ENCODE results near the gene MFSD11.
A peak's percentile ranks its signal among the peaks of the same experiment; 100 is the strongest.
"Not testable (repeated sequence)": the region's sequence is repeated elsewhere in the genome, so short reads cannot be mapped to it uniquely, and the experiment has no call there.

The MFSD11 gene

GRCh38 chr17:76737082-76737675 lies 740 bp upstream of the MFSD11 start, which contains the start of gene SRSF2:
SRSF2 (minus strand) TSS chr17:76737331; CDS start chr17:76737160, 171 bp downstream.
- DNase-seq (ENCODE audit: low read depth): peak; percentile 97
- peak within 1 kb of the TSS; percentile 81 for H3K4me3 ChIP-seq (ENCODE audit: control insufficient read depth, low read depth, low read length)
- TF ChIP-seq CTCF (conservative IDR thresholded peaks at IDR 0.05; ENCODE audit: control insufficient read depth, insufficient read depth, low read depth, low read length): no peak

- no peak for TF ChIP-seq CTCF (conservative IDR thresholded peaks at IDR 0.05; ENCODE audit: control insufficient read depth, insufficient read depth, low read depth, low read length)
- H3K4me3 ChIP-seq (ENCODE audit: control insufficient read depth, low read depth, low read length): peak overlapping the region; percentile 78
- no peak for DNase-seq (ENCODE audit: low read depth)
Measured at GRCh38 chr17:76738468-76738850, 540 bp downstream of the MFSD11 start.

GRCh38 chr17:76739568-76740115 lies 1.7 kb downstream of the MFSD11 start:
- H3K4me3 ChIP-seq (ENCODE audit: control insufficient read depth, low read depth, low read length); DNase-seq (ENCODE audit: low read depth): not testable (repeated sequence)

- TF ChIP-seq CTCF (conservative IDR thresholded peaks at IDR 0.05; ENCODE audit: control insufficient read depth, insufficient read depth, low read depth, low read length): no peak
- H3K4me3 ChIP-seq (ENCODE audit: control insufficient read depth, low read depth, low read length): no peak overlapping the region
- DNase-seq (ENCODE audit: low read depth): peak; percentile 42
Measured at GRCh38 chr17:76740329-76741118, 2.6 kb downstream of the MFSD11 start.

GRCh38 chr17:76742958-76743357 lies 5.0 kb downstream of the MFSD11 start:
- DNase-seq (ENCODE audit: low read depth): peak; percentile 46
- no peak for TF ChIP-seq CTCF (conservative IDR thresholded peaks at IDR 0.05; ENCODE audit: control insufficient read depth, insufficient read depth, low read depth, low read length)
- H3K4me3 ChIP-seq (ENCODE audit: control insufficient read depth, low read depth, low read length): no peak overlapping the region

- no peak for TF ChIP-seq CTCF (conservative IDR thresholded peaks at IDR 0.05; ENCODE audit: control insufficient read depth, insufficient read depth, low read depth, low read length)
- H3K4me3 ChIP-seq (ENCODE audit: control insufficient read depth, low read depth, low read length): no peak overlapping the region
- no peak for DNase-seq (ENCODE audit: low read depth)
Measured at GRCh38 chr17:76744747-76745146, 6.8 kb downstream of the MFSD11 start.

GRCh38 chr17:76745785-76746184 lies 7.9 kb downstream of the MFSD11 start:
- DNase-seq (ENCODE audit: low read depth): peak; percentile 67
- H3K4me3 ChIP-seq (ENCODE audit: control insufficient read depth, low read depth, low read length): not testable (repeated sequence)
